ENCODE data around the gene ZC3H12A.
A peak's percentile ranks its signal among the peaks of the same experiment; 100 is the strongest.

The ZC3H12A gene

DNA sequence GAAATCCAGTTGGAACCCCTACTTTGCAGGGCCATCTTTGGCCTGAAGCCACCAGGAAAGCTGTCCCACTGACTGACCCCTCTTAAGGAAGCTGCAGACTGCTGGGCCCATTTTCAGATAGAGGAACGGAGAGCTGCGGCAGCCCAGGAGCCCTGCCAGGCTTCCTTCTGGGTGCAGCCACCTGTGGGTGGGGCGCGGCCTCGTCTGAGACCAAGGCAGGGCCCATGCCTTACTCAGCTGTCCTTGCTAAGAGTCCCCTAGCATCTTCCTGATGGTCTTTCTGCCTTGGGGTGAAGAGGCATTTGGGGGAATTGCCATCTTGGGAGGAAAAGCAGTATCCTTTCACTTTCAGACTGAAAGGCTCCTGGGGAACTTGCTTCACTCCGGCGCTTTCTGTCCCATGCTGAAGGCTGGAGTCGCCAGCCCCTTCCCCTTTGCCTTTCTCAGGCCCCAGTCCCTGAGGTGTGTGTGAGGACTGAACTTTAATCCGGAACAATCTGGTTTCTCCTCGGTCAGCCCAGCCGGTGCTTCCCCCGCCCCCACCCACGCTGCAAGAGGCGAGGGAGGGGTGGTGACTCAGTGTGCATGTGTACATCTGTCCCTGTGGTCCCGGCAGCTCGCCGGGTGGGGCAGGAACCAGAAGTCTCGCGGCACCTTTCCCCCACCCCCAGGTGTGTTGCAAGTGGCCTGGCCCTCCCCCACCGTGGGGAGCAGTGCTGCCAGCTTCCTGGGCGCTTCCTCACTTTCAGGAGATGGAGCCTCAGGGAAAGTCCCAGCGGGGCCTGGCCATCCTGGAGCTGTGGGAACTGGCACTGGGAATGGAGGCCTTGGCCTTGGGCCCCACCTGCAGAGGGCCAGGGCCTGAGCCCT is 5.1 kb downstream of the ZC3H12A start:
- H3K79me2 ChIP-seq (ENCODE audit: insufficient read depth, low read depth): peaks cover 58% of the 10 kb centered on the region
- H2AFZ ChIP-seq (ENCODE audit: low read depth): no peak overlapping the region
- peak overlapping the region; percentile 99 for H3K4me2 ChIP-seq
- H3K9ac ChIP-seq: peak overlapping the region; percentile 62
- H3K36me3 ChIP-seq (ENCODE audit: insufficient read depth): peaks cover 3% of the 10 kb centered on the region; the same call in 1 of the 2 replicates
- no peaks in the 10 kb centered on the region for H3K27me3 ChIP-seq (ENCODE audit: insufficient read depth, low read depth)
- H3K27ac ChIP-seq: peak overlapping the region; percentile 88
- 0 out of 2 replicates have a peak, but pooled peaks cover 3% of the 10 kb centered on the region for H4K20me1 ChIP-seq (ENCODE audit: insufficient read depth)
- H3K4me3 ChIP-seq (IDR thresholded peaks at IDR 0.05; ENCODE audit: insufficient read depth, low read depth, low read length): peak overlapping the region; percentile 22
- H3K4me1 ChIP-seq (ENCODE audit: low read depth, poor library complexity, severe bottlenecking): peaks cover 33% of the 10 kb centered on the region
- TF ChIP-seq, protein P1, sequence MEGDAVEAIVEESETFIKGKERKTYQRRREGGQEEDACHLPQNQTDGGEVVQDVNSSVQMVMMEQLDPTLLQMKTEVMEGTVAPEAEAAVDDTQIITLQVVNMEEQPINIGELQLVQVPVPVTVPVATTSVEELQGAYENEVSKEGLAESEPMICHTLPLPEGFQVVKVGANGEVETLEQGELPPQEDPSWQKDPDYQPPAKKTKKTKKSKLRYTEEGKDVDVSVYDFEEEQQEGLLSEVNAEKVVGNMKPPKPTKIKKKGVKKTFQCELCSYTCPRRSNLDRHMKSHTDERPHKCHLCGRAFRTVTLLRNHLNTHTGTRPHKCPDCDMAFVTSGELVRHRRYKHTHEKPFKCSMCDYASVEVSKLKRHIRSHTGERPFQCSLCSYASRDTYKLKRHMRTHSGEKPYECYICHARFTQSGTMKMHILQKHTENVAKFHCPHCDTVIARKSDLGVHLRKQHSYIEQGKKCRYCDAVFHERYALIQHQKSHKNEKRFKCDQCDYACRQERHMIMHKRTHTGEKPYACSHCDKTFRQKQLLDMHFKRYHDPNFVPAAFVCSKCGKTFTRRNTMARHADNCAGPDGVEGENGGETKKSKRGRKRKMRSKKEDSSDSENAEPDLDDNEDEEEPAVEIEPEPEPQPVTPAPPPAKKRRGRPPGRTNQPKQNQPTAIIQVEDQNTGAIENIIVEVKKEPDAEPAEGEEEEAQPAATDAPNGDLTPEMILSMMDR (conservative IDR thresholded peaks at IDR 0.05; ENCODE audit: low read depth, low read length): no peak

DNA sequence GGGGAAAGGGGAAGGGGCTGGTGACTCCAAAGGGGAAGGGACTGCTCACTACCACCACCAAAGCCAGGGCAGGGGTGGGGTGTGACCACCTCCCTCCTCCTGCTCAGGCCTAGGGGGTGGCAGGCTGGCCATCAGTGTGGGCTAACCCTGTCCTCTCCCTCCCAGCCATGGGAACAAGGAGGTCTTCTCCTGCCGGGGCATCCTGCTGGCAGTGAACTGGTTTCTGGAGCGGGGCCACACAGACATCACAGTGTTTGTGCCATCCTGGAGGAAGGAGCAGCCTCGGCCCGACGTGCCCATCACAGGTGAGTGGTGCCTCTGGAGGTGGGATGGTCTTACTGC is 5.7 kb downstream of the ZC3H12A start:
- Histone ChIP-seq H3K27me3 (ENCODE audit: insufficient read depth, low read depth) (no peaks in the 10 kb centered on the region), H3K36me3 (ENCODE audit: insufficient read depth) (peaks cover 3% of the 10 kb centered on the region; the same call in 1 of the 2 replicates), H3K79me2 (ENCODE audit: insufficient read depth, low read depth) (peaks cover 52% of the 10 kb centered on the region), H3K4me3 (IDR thresholded peaks at IDR 0.05; ENCODE audit: insufficient read depth, low read depth, low read length) (no peak overlapping the region), H3K27ac (peak overlapping the region; percentile 88), H3K4me2 (peak overlapping the region; percentile 99), H3K4me1 (ENCODE audit: low read depth, poor library complexity, severe bottlenecking) (peaks cover 33% of the 10 kb centered on the region), H4K20me1 (ENCODE audit: insufficient read depth) (0 out of 2 replicates have a peak, but pooled peaks cover 3% of the 10 kb centered on the region), H3K9ac (peak overlapping the region; percentile 62; the same call in 1 of the 2 replicates), H2AFZ (ENCODE audit: low read depth) (no peak overlapping the region)
- TF ChIP-seq, protein P1 (conservative IDR thresholded peaks at IDR 0.05; ENCODE audit: low read depth, low read length): no peak

DNA sequence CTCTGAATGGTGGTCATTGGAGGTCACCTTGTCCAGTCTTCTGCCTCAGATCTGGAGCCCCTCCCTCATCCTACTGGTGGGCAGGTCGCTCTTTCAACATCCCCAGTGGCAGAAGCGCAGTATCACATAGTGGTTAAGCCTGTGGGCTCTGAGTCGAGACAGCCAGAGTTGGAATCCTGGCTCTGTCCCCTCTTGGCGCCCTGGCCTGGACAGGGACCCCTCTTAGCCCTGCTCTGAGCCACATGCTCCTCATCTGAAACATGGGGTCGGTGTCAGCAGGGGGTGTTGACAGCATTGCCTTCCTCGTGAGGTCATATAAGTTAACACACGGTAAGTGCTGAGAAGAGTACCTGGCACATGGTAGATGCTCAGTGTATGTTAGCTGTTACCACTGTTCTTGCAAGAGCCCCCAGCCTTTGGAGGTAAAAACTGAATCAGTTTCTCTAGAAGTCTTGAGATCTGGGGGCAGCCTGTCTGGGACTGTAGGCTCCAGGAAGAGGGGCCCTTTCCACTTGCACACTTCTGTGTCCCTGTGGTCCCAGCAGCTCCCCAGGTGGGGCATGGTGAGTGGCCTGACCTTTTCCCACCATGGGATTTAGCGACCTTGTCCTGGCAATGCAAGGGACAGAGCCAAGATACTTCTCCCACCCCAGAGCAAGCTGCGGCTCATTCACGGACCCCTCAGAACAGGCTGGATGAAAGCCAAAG is 6.4 kb downstream of the ZC3H12A start:
- Histone ChIP-seq H3K9ac (no peak overlapping the region), H3K79me2 (ENCODE audit: insufficient read depth, low read depth) (peaks cover 46% of the 10 kb centered on the region), H4K20me1 (ENCODE audit: insufficient read depth) (0 out of 2 replicates have a peak, but pooled peaks cover 3% of the 10 kb centered on the region), H3K4me3 (IDR thresholded peaks at IDR 0.05; ENCODE audit: insufficient read depth, low read depth, low read length) (no peak overlapping the region), H2AFZ (ENCODE audit: low read depth) (no peak overlapping the region), H3K27ac (peak overlapping the region; percentile 88; the same call in 1 of the 2 replicates), H3K36me3 (ENCODE audit: insufficient read depth) (peaks cover 3% of the 10 kb centered on the region; the same call in 1 of the 2 replicates), H3K4me2 (no peak overlapping the region; the same call in 1 of the 2 replicates), H3K27me3 (ENCODE audit: insufficient read depth, low read depth) (no peaks in the 10 kb centered on the region), H3K4me1 (ENCODE audit: low read depth, poor library complexity, severe bottlenecking) (peaks cover 33% of the 10 kb centered on the region)
- TF ChIP-seq, protein P1 (conservative IDR thresholded peaks at IDR 0.05; ENCODE audit: low read depth, low read length): no peak

DNA sequence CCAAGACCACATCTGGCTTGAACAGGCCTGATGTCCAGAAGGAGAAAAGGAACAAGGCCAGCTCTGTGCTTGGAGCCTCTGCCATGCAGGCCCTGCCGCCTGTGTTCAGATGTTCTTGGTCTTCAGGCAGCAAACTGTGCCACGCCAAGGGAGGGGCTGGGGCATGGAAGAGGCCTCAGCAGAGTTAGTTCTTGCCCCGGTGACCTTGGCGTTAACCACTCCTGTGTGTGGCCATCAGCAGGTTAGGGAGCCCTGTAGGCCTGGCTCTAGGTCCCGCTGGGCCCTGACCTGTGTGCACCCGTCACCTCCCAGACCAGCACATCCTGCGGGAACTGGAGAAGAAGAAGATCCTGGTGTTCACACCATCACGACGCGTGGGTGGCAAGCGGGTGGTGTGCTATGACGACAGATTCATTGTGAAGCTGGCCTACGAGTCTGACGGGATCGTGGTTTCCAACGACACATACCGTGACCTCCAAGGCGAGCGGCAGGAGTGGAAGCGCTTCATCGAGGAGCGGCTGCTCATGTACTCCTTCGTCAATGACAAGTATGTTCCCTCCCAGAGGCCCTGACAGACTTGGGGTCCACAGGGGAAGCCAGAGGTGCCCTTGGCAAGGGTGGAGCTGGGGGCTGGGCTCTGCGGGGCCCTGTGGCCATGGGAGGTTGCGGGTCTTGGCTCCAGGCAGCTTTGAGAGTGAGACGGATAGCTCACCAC is 7.1 kb downstream of the ZC3H12A start:
- H3K36me3 ChIP-seq (ENCODE audit: insufficient read depth): 0 out of 2 replicates have a peak, but pooled peaks cover 3% of the 10 kb centered on the region
- peaks cover 39% of the 10 kb centered on the region for H3K79me2 ChIP-seq (ENCODE audit: insufficient read depth, low read depth)
- H4K20me1 ChIP-seq (ENCODE audit: insufficient read depth): 0 out of 2 replicates have a peak, but pooled peaks cover 3% of the 10 kb centered on the region
- H3K27me3 ChIP-seq (ENCODE audit: insufficient read depth, low read depth): no peaks in the 10 kb centered on the region
- H3K4me1 ChIP-seq (ENCODE audit: low read depth, poor library complexity, severe bottlenecking): peaks cover 33% of the 10 kb centered on the region
- no peak overlapping the region for H2AFZ ChIP-seq (ENCODE audit: low read depth)
- H3K27ac ChIP-seq: no peak overlapping the region
- H3K9ac ChIP-seq: no peak overlapping the region
- H3K4me2 ChIP-seq: no peak overlapping the region
- H3K4me3 ChIP-seq (IDR thresholded peaks at IDR 0.05; ENCODE audit: insufficient read depth, low read depth, low read length): no peak overlapping the region
- TF ChIP-seq, protein P1 (conservative IDR thresholded peaks at IDR 0.05; ENCODE audit: low read depth, low read length): no peak

Data from KMS-11 (cell line).